GM13976 (cell line): Measurements from ENCODE around the gene ARID5B.

Experiments
- DNase-seq: peaks from one replicate; pipeline ENCODE4 v3.0.0; 2012; ENCODE audit warnings: low spot score
- in situ Hi-C: fragments of 300-500 bp; cut with MboI; formaldehyde crosslinking; loops from one replicate; pipeline ENCODE4 v1.12.0; 2022; ENCODE audit warnings: low sequenced_read_pairs, mixed read lengths, inconsistent platforms; ENCODE audit not compliant: unreplicated experiment
- TF ChIP-seq, protein P1 (sequence below): IDR thresholded peaks from 2 replicates; pipeline ENCODE4 v1.5.1; 2012; ENCODE audit warnings: borderline replicate concordance, mild to moderate bottlenecking; ENCODE audit not compliant: insufficient read depth; ENCODE audit errors: extremely low read depth, missing control alignments, control extremely low read depth

The ARID5B gene

GRCh38 chr10:61903928-61904344, 2.4 kb downstream of the ARID5B start:
- TF ChIP-seq, protein P1, sequence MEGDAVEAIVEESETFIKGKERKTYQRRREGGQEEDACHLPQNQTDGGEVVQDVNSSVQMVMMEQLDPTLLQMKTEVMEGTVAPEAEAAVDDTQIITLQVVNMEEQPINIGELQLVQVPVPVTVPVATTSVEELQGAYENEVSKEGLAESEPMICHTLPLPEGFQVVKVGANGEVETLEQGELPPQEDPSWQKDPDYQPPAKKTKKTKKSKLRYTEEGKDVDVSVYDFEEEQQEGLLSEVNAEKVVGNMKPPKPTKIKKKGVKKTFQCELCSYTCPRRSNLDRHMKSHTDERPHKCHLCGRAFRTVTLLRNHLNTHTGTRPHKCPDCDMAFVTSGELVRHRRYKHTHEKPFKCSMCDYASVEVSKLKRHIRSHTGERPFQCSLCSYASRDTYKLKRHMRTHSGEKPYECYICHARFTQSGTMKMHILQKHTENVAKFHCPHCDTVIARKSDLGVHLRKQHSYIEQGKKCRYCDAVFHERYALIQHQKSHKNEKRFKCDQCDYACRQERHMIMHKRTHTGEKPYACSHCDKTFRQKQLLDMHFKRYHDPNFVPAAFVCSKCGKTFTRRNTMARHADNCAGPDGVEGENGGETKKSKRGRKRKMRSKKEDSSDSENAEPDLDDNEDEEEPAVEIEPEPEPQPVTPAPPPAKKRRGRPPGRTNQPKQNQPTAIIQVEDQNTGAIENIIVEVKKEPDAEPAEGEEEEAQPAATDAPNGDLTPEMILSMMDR, result no peak
- in situ Hi-C loops, result loop anchor here (10.0 kb wide), 1 partner anchor 141 kb away; no protein-coding TSS in a partner anchor
- DNase-seq, result no peak

- in situ Hi-C loops, result loop anchor here (10.0 kb wide), 1 partner anchor 140 kb away; no protein-coding TSS in a partner anchor
- peak; percentile 66 for DNase-seq
- TF ChIP-seq, protein P1, result peak; percentile 14
These were observed 3.5 kb downstream of the ARID5B start for GRCh38 chr10:61904733-61905725.

DNA sequence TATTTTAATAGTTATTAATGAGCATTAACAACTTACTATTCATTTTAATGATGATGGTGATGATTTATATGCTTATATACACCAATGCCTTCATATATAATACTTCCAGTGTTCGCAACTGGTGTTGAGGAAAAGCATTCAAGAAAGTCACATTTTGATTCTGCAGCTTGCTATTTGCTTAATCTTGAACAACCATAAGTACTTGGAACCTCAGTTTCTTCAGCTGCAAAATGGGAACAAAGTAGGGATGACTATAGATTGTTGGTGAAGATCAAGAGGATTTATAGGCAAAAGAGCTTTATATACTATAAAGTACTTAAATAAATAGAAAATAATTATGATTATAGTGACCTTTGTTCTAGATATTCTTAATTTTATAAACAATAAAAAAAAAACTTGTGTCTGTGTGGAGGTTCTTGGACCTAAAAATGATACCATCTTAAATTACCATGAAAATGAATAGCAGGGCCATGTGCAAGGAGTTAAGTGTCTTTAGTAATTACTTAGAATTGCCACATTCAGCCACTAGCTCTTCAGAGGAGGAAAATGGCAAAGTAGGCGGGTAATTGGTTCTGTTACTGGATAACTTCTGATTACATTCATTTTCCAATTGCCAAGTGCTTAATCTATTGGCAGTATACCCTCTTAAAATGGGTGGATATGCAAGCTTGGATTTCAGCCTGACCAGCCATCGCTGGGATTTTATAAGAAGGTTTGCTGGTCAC, 4.5 kb downstream of the ARID5B start:
- in situ Hi-C loops, result loop anchor here (10.0 kb wide), 1 partner anchor 139 kb away; no protein-coding TSS in a partner anchor
- TF ChIP-seq, protein P1, result no peak
- DNase-seq, result no peak

GRCh38 chr10:61906562-61906901, 5.0 kb downstream of the ARID5B start:
- TF ChIP-seq, protein P1, result no peak
- DNase-seq, result no peak
- in situ Hi-C loops, result loop anchor here (10.0 kb wide), 1 partner anchor 138 kb away; no protein-coding TSS in a partner anchor

DNA sequence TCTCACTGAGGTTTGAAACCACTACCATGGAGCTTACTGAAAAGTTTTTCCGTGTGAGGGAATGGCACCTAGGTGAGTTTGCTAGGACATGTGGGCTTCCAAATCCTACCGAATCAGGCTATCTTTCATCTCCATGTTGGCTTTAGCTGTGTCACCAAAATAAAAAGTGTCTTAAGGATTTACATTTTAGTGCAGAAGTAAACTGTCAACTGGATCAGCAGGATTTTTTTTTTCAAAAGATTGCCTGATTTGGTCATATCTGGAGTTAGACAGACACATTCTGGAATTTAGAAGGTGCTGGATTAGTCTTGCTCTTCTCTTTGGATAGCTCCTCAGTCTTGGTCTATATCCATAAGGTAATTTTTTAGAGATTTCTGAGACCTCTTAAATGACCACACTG, 5.5 kb downstream of the ARID5B start:
- no peak for DNase-seq
- TF ChIP-seq, protein P1, result no peak
- in situ Hi-C loops, result loop anchor here (10.0 kb wide), 1 partner anchor 138 kb away; no protein-coding TSS in a partner anchor

DNA sequence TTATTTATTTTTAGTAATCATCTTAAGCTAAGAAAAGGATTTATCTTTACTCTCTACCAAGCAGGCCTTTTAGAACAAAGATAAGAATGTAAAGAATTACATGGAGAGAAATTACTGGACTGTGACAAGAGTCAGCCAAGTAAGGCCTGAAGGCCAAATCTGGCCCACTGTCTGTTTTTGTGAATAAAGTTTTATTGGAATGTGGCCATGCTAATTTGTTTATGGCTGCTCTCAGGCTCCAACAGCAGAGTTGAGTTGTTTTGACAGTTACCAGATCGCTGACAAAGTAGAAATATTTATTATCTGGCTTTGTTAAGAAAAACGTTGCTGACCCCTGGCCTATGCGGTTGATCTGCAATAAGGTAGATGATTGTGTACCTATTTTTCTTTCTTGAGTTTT, 6.1 kb downstream of the ARID5B start:
- DNase-seq, result no peak
- TF ChIP-seq, protein P1, result no peak
- in situ Hi-C loops, result loop anchor here (10.0 kb wide), 1 partner anchor 137 kb away; no protein-coding TSS in a partner anchor
